PC-9 (cell line): ENCODE results near the gene RHOF.

Source experiments
- EZH2 ChIP-seq: fragments of 200-600 bp; sonication (generic); IDR thresholded peaks from 2 replicates; pipeline ENCODE4 v1.8.0; 2017; ENCODE audit warnings: antibody characterized with exemption, low read depth
- TF ChIP-seq, protein P1 (sequence below): fragments of 200-600 bp; sonication (generic); conservative IDR thresholded peaks from 2 replicates; pipeline ENCODE4 v1.6.1; 2017; ENCODE audit warnings: mixed run types, antibody characterized with exemption, mild to moderate bottlenecking, moderate library complexity

DNA sequence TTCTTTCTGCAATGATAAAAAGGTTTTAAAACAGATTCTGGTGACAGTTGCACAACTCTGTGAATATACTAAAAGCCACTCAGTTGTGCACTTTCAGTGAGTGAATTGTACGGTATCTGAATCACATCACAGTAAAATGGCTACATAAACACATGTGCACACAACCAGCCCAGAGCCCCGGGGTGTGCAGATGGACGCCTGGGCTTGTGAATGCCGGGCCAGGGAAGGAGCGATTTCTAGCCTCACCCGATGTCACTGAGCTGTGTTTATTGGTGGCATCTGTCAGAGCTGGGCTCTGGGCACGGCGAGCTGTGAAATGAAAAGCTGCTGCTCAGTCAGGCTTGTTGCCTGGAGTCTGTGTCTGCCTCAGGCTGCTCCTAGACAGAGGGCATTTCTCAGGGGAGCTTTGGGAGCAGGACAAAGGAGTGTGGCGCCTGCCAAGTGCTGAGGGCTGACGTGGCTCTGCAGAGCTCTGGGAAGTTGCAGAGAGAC is 25.9 kb downstream of the RHOF start:
- TF ChIP-seq, protein P1, sequence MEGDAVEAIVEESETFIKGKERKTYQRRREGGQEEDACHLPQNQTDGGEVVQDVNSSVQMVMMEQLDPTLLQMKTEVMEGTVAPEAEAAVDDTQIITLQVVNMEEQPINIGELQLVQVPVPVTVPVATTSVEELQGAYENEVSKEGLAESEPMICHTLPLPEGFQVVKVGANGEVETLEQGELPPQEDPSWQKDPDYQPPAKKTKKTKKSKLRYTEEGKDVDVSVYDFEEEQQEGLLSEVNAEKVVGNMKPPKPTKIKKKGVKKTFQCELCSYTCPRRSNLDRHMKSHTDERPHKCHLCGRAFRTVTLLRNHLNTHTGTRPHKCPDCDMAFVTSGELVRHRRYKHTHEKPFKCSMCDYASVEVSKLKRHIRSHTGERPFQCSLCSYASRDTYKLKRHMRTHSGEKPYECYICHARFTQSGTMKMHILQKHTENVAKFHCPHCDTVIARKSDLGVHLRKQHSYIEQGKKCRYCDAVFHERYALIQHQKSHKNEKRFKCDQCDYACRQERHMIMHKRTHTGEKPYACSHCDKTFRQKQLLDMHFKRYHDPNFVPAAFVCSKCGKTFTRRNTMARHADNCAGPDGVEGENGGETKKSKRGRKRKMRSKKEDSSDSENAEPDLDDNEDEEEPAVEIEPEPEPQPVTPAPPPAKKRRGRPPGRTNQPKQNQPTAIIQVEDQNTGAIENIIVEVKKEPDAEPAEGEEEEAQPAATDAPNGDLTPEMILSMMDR = no peak
- TF ChIP-seq EZH2 = no peak
